Measurements from ENCODE around the gene PSMA8. TPM values are rescaled to one million over a fixed set of nuclear protein-coding genes. Genes with fewer than 3 reads are reported as not detected.
"Not testable (repeated sequence)": the region's sequence is repeated elsewhere in the genome, so short reads cannot be mapped to it uniquely, and the experiment has no call there.

Gene PSMA8
- total RNA-seq, 1 donor from 2014 or later: not detected

- no peak for DNase-seq (ENCODE audit: low read depth, low spot score)
Measured at GRCh38 chr18:26175481-26175880, 41.8 kb downstream of the PSMA8 start.

GRCh38 chr18:26176134-26176533 lies 42.5 kb downstream of the PSMA8 start:
- no peak for DNase-seq (ENCODE audit: low read depth, low spot score)

GRCh38 chr18:26181343-26181826 lies 47.7 kb downstream of the PSMA8 start:
- DNase-seq (ENCODE audit: low read depth, low spot score): no peak

GRCh38 chr18:26183395-26184112 lies 49.9 kb downstream of the PSMA8 start:
- no peak for DNase-seq (ENCODE audit: low read depth, low spot score)

- no peak for DNase-seq (ENCODE audit: low read depth, low spot score)
Measured at GRCh38 chr18:26185267-26185666, 51.6 kb downstream of the PSMA8 start.

GRCh38 chr18:26190506-26190905 lies 56.8 kb downstream of the PSMA8 start:
- DNase-seq (ENCODE audit: low read depth, low spot score): no peak

GRCh38 chr18:26192233-26192632 lies 58.6 kb downstream of the PSMA8 start:
- no peak for DNase-seq (ENCODE audit: low read depth, low spot score)

GRCh38 chr18:26196605-26197004 lies 62.9 kb downstream of the PSMA8 start:
- DNase-seq (ENCODE audit: low read depth, low spot score): no peak

- DNase-seq (ENCODE audit: low read depth, low spot score): not testable (repeated sequence)
Measured at GRCh38 chr18:26202001-26202400, 68.3 kb downstream of the PSMA8 start.

GRCh38 chr18:26205318-26205717 lies 71.6 kb downstream of the PSMA8 start:
- no peak for DNase-seq (ENCODE audit: low read depth, low spot score)

- no peak for DNase-seq (ENCODE audit: low read depth, low spot score)
Measured at GRCh38 chr18:26206488-26206887, 72.8 kb downstream of the PSMA8 start.

- no peak for DNase-seq (ENCODE audit: low read depth, low spot score)
Measured at GRCh38 chr18:26207937-26208336, 74.3 kb downstream of the PSMA8 start.

GRCh38 chr18:26208977-26209376 lies 75.3 kb downstream of the PSMA8 start:
- DNase-seq (ENCODE audit: low read depth, low spot score): no peak

- no peak for DNase-seq (ENCODE audit: low read depth, low spot score)
Measured at GRCh38 chr18:26210147-26210546, 76.5 kb downstream of the PSMA8 start.

GRCh38 chr18:26215247-26215970 lies 81.7 kb downstream of the PSMA8 start:
- no peak for DNase-seq (ENCODE audit: low read depth, low spot score)

- no peak for DNase-seq (ENCODE audit: low read depth, low spot score)
Measured at GRCh38 chr18:26225022-26225693, 91.5 kb downstream of the PSMA8 start.

- no peak for DNase-seq (ENCODE audit: low read depth, low spot score)
Measured at GRCh38 chr18:26225915-26226228, 92.2 kb downstream of the PSMA8 start.

- peak; percentile 64 for DNase-seq (ENCODE audit: low read depth, low spot score)
Measured at GRCh38 chr18:26226229-26227050, 92.8 kb downstream of the PSMA8 start, which contains the start of gene TAF4B. TSS of gene TAF4B (plus strand) at chr18:26226445. CDS start at chr18:26226934, 489 bp downstream.

- no peak for DNase-seq (ENCODE audit: low read depth, low spot score)
Measured at GRCh38 chr18:26227051-26227670, 93.5 kb downstream of the PSMA8 start.

GRCh38 chr18:26228562-26229260 lies 95.0 kb downstream of the PSMA8 start:
- no peak for DNase-seq (ENCODE audit: low read depth, low spot score)
